ENCODE data around the gene MAP4K3. TPM values are rescaled to one million over a fixed set of nuclear protein-coding genes. Genes with fewer than 3 reads are reported as not detected.

The MAP4K3 gene
- total and polyA plus RNA-seq, 2 of the 8 experiments (the other 6 are each of a cell fraction or from before 2014, with no cell fraction given), result 11.4 to 63.0 TPM

- TF ChIP-seq, protein P1, sequence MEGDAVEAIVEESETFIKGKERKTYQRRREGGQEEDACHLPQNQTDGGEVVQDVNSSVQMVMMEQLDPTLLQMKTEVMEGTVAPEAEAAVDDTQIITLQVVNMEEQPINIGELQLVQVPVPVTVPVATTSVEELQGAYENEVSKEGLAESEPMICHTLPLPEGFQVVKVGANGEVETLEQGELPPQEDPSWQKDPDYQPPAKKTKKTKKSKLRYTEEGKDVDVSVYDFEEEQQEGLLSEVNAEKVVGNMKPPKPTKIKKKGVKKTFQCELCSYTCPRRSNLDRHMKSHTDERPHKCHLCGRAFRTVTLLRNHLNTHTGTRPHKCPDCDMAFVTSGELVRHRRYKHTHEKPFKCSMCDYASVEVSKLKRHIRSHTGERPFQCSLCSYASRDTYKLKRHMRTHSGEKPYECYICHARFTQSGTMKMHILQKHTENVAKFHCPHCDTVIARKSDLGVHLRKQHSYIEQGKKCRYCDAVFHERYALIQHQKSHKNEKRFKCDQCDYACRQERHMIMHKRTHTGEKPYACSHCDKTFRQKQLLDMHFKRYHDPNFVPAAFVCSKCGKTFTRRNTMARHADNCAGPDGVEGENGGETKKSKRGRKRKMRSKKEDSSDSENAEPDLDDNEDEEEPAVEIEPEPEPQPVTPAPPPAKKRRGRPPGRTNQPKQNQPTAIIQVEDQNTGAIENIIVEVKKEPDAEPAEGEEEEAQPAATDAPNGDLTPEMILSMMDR (IDR thresholded peaks at IDR 0.05; ENCODE audit: control extremely low read depth in 1 of 3, insufficient read depth in 1 of 3, low read depth in 1 of 3, low read length in 3 of 3), result peak in 2 of 3 experiments; percentile 29 to 35; a peak in 2 of 4 replicates
- TF ChIP-seq RAD21 (IDR thresholded peaks at IDR 0.05 in 1 of 2, conservative IDR thresholded peaks at IDR 0.05 in 1 of 2; ENCODE audit: low read depth in 2 of 2, low read length in 2 of 2), result peak; percentile 39 to 44; a peak in 3 of 4 replicates
These were observed 57.2 kb downstream of the MAP4K3 start (continued) for GRCh38 chr2:39379643-39380524.
